Heart left ventricle (tissue), 16 donors: Measurements from ENCODE around the gene KCNQ1. TPM values are rescaled to one million over a fixed set of nuclear protein-coding genes. Genes with fewer than 3 reads are reported as not detected.

Experiments
- ATAC-seq, 4 donors: fragments of 200-7000 bp; cut with Tn5 transposase; one replicate each; pipeline ENCODE4 v1.9.1; 2020 to 2022; ENCODE audit warnings: moderate library complexity in 4 of 4, mild to moderate bottlenecking in 3 of 4, moderate number of reproducible peaks in 1 of 4
- DNase-seq, 5 donors: peaks; one replicate each; pipeline ENCODE4 v3.0.0-alpha.2; 2020
- H3K27ac ChIP-seq, 12 donors: fragments of 200-600 bp; sonication (generic) in 4 of 12; one replicate each; pipeline versions ENCODE4 v1.5.0 to v1.8.0; 2016 to 2022; ENCODE audit warnings: mild to moderate bottlenecking in 2 of 12
- H3K27me3 ChIP-seq, 9 donors: fragments of 200-600 bp; sonication (generic) in 2 of 9; one replicate each; pipeline versions ENCODE4 v1.5.1 to v1.8.0; 2016 to 2022; ENCODE audit warnings: mild to moderate bottlenecking in 3 of 9
- H3K36me3 ChIP-seq, 9 donors: fragments of 200-600 bp; sonication (generic) in 2 of 9; one replicate each; pipeline versions ENCODE4 v1.5.0 to v1.8.0; 2018 to 2022; ENCODE audit warnings: mild to moderate bottlenecking in 2 of 9
- H3K4me1 ChIP-seq, 12 donors: fragments of 200-600 bp; sonication (generic) in 4 of 12; one replicate each; pipeline versions ENCODE4 v1.5.0 to v1.8.0; 2016 to 2022; ENCODE audit warnings: mild to moderate bottlenecking in 3 of 12
- H3K4me3 ChIP-seq, 12 donors: fragments of 200-600 bp; sonication (generic) in 4 of 12; one replicate each; pipeline versions ENCODE4 v1.5.0 to v1.8.0; 2017 to 2022; ENCODE audit warnings: mild to moderate bottlenecking in 9 of 12, moderate library complexity in 4 of 12
- H3K9me3 ChIP-seq, 12 donors: fragments of 200-600 bp; sonication (generic) in 4 of 12; one replicate each; pipeline versions ENCODE4 v1.5.0 to v1.8.0; 2016 to 2022; ENCODE audit warnings: mild to moderate bottlenecking in 1 of 12
- CTCF ChIP-seq, 12 donors: fragments of 200-600 bp; sonication (generic) in 4 of 12; IDR thresholded peaks; one replicate each; pipeline versions ENCODE4 v1.5.0 to v1.8.0; 2018 to 2022; ENCODE audit warnings: antibody characterized with exemption in 12 of 12, mild to moderate bottlenecking in 5 of 12
- POLR2A ChIP-seq, 2 donors: fragments of 450-650 bp; IDR thresholded peaks; one replicate each; pipeline ENCODE4 v1.6.1; 2017; ENCODE audit warnings: antibody characterized with exemption in 2 of 2, mild to moderate bottlenecking in 2 of 2, moderate library complexity in 2 of 2
- WGBS, 4 donors: extraction: QIAGEN DNeasy Blood & Tissue Kit in 2 of 4; methylation state at CpG; one replicate each; pipeline versions ENCODE4 v1.1.5 to v1.1.7; 2013 to 2018; 5-methylcytosine and 5-hydroxymethylcytosine counted together
- intact Hi-C, 10 donors: fragments of 100-400 bp; cut with DNase I; formaldehyde crosslinking; loops; one replicate each; pipeline versions ENCODE4 v1.11.1 to v1.14.2; 2022
- polyA plus RNA-seq, 2 donors: library from polyadenylated mRNA; stranded (reverse); fragments of 200-250 nt; gene quantifications; one replicate each; pipeline ENCODE4 v1.2.3, GENCODE V29; 2013
- total RNA-seq, 9 donors: library from RNA; depleted of rRNA in 2 of 9; stranded (reverse); fragments of >200 nt in 2 of 9; fragmentation: NEBNext Ultra II Directional in 3 of 9; extraction: Animal tissue kit (Norgen Biotek cat#: 25700) in 3 of 9; gene quantifications; one replicate each; pipeline versions ENCODE4 v1.1.0 to v1.2.4, GENCODE V29; 2016 to 2023
- donor health status: ischemic (EF 13 %, LVEDD 7.1; RV severe dilation, severe dysfunction).
- donor health status: healthy with polysubstance abuse.
- donor health status: DM: no; HTN: yes; CAD: no.
- donor health status: DM: no; HTN: no; CAD: no.
- donor health status: ischemic (EF 25% LVEDD 6.9; RV normal size, moderate dysfunction).
- donor health status: ischemic (EF 25% LVEDD 5.7; RV mildly dilated, moderate dysfunction).
- donor health status: healthy.
- donor health status: DM: yes; HTN: yes; CAD: no.
- donor health status: ischemic (EF 35%, LVEDD 5.7; RV mildly dilated, moderate dysfunction).
- donor health status: nonischemic (EF 11% LVEDD 7.7; RV severe dilation, severe dysfunction).
- donor health status: DM: yes; HTN: yes; CAD: no.
- donor health status: PGD.
- donor health status: ischemic (EF 29% LVEDD 5.4; RV normal size, mild dysfunction).
- donor health status: nonischemic (EF 23%, LVEDD 6.1; RV moderate dilation, normal function).

KCNQ1 gene
- total and polyA plus RNA-seq, 11 donors = 18.6 to 42.4 (median 31.4) TPM

GRCh38 chr11:2853401-2853800 is 408.6 kb downstream of the KCNQ1 start:
- 93 to 97% (median 96%) methylated on average over 10 to 12 of the region's 12 CpGs for whole genome bisulfite sequencing, 4 donors
- DNase-seq = no peak

GRCh38 chr11:2853997-2854560 is 409.3 kb downstream of the KCNQ1 start:
- H3K4me1 ChIP-seq = no peaks in the 10 kb centered on the region
- ATAC-seq = no peak
- intact Hi-C loops = no loop called here

More at GRCh38 chr11:2853401-2853800, 408.6 kb downstream of the KCNQ1 start:
- H3K27me3 ChIP-seq = no peaks in the 10 kb centered on the region
- no peaks in the 10 kb centered on the region for H3K36me3 ChIP-seq
- H3K4me1 ChIP-seq = no peaks in the 10 kb centered on the region
- no peak for ATAC-seq
- no peak overlapping the region for H3K4me3 ChIP-seq
- no peak overlapping the region for H3K27ac ChIP-seq
- TF ChIP-seq POLR2A (IDR thresholded peaks at IDR 0.05) = no peak
- no peaks in the 10 kb centered on the region for H3K9me3 ChIP-seq
- intact Hi-C loops = no loop called here

GRCh38 chr11:2855162-2855561 is 410.4 kb downstream of the KCNQ1 start:
- DNase-seq (no peak), ATAC-seq (no peak)
- WGBS, 4 donors = 83 to 93% (median 91%) methylated on average over 7 to 8 of the region's 8 CpGs
- intact Hi-C loops = no loop called here
- H3K36me3 ChIP-seq = no peaks in the 10 kb centered on the region
- TF ChIP-seq CTCF (IDR thresholded peaks at IDR 0.05) (no peak), POLR2A (IDR thresholded peaks at IDR 0.05) (no peak)
- H3K27me3 ChIP-seq = no peaks in the 10 kb centered on the region
- H3K9me3 ChIP-seq = no peaks in the 10 kb centered on the region
- H3K4me3 ChIP-seq = no peak overlapping the region
- H3K4me1 ChIP-seq = no peaks in the 10 kb centered on the region
- no peak overlapping the region for H3K27ac ChIP-seq

More at GRCh38 chr11:2853997-2854560, 409.3 kb downstream of the KCNQ1 start:
- no peak for TF ChIP-seq POLR2A (IDR thresholded peaks at IDR 0.05)
- no peak for TF ChIP-seq CTCF (IDR thresholded peaks at IDR 0.05)
- no peaks in the 10 kb centered on the region for H3K36me3 ChIP-seq
- no peak overlapping the region for H3K27ac ChIP-seq
- no peak overlapping the region for H3K4me3 ChIP-seq
- WGBS, 4 donors = 80 to 98% (median 97%) methylated on average over 7 of the region's 7 CpGs
- DNase-seq = no peak
- H3K27me3 ChIP-seq = no peaks in the 10 kb centered on the region
- H3K9me3 ChIP-seq = no peaks in the 10 kb centered on the region

GRCh38 chr11:2857276-2857675 is 412.5 kb downstream of the KCNQ1 start:
- Histone ChIP-seq H3K27ac (no peak overlapping the region), H3K27me3 (peaks cover 0 to 14% (median 6%) of the 10 kb centered on the region in 9 donors), H3K36me3 (no peaks in the 10 kb centered on the region), H3K4me3 (no peak overlapping the region), H3K4me1 (peaks cover 0 to 4% (median 0%) of the 10 kb centered on the region in 12 donors), H3K9me3 (no peaks in the 10 kb centered on the region)
- TF ChIP-seq POLR2A (IDR thresholded peaks at IDR 0.05) (no peak), CTCF (IDR thresholded peaks at IDR 0.05) (no peak)
- ATAC-seq (no peak), DNase-seq (no peak)
- 90 to 96% (median 92%) methylated on average over 8 to 11 of the region's 11 CpGs for WGBS, 4 donors
- intact Hi-C loops = no loop called here

GRCh38 chr11:2857918-2858317 is 413.1 kb downstream of the KCNQ1 start:
- Histone ChIP-seq H3K4me3 (no peak overlapping the region), H3K36me3 (no peaks in the 10 kb centered on the region), H3K27me3 (peaks cover 0 to 18% (median 7%) of the 10 kb centered on the region in 9 donors), H3K9me3 (no peaks in the 10 kb centered on the region), H3K4me1 (peaks cover 0 to 10% (median under 1%) of the 10 kb centered on the region in 12 donors), H3K27ac (no peak overlapping the region)
- 85 to 91% (median 86%) methylated on average over 4 to 18 of the region's 18 CpGs for WGBS, 4 donors
- no peak for DNase-seq
- ATAC-seq = no peak
- TF ChIP-seq CTCF (IDR thresholded peaks at IDR 0.05) (no peak), POLR2A (IDR thresholded peaks at IDR 0.05) (no peak)
- intact Hi-C loops = no loop called here
